NCI-H524 (cell line): ENCODE data around the gene IRF2BP2.

Experiments
- DNase-seq, 2 experiments: peaks; one replicate each; lab custom pipeline; 2025; lab: John Stamatoyannopoulos, UW

Gene IRF2BP2

DNA sequence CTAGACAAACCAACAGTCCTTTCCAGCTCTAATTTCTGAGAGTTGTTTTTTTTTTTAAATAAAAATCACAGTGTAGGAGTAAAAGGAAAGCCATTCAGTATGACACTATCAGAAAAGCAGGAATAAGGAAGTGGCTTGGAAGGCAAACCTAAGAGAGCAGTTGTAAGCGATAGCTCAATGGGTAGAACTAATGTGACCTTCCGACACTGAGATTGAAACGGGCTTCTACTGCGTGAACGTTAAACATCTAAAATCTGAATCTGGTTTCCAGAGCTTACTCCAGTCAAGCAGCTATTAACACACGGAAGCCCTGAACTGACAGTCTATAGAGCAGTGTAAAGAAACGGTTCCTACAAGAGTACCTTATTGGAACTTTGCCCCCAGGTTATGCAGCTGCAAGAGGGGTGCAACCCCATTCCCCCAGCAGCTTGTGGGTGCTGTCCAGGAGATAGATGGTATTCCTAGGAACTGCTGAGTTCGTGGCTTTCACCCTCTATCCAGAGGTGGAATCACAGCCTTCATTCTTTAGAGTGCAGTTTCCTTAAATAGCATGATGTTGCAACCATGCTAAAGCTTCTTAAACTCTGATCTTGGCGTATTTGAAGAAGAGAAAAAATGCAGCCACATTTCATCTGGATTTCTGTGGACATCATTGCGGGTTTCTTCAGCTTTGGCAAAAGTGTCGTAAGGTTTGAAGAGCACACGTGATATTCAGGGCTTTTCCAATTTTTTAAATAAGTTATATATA, 3.3 kb upstream of the IRF2BP2 start:
- peak in 1 of 2 experiments; percentile 52 for DNase-seq

DNA sequence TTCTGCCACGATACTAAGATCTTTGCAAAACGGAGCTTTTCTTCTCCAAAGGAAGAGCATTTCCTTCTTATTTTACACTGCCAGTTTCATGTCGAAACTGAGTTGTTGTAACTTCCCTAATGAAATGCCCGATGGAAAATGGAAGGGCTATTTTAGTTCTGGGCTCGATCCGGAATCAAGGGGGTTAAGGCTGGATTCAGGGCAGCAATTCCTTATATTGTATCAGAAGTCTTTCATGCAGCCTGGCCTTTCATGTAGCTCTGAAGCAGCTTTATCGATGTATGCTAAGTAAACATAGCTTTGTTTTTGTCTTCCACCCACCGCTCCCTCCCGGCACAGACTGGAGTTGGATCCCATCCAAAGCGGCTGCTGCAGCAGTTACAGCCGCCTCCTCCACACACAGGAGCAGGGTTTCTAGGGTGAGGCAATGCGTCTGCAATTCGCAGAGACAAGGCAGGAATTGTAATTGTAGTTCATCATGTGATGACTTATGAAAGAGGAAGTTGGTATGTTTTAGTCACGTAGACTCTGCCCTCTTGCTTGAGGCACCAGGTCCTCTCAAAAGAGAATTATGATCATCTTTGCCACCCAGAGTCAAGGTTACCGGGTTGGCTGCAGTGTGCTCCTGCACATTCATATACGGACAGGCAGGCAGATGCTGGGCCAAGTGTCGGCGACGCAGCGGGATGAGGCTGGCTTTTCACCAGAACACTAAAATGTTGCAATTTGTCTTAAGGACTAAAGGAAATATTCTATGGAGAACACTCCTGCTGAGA, 2.6 kb upstream of the IRF2BP2 start:
- peak; percentile 58 to 88 for DNase-seq

DNA sequence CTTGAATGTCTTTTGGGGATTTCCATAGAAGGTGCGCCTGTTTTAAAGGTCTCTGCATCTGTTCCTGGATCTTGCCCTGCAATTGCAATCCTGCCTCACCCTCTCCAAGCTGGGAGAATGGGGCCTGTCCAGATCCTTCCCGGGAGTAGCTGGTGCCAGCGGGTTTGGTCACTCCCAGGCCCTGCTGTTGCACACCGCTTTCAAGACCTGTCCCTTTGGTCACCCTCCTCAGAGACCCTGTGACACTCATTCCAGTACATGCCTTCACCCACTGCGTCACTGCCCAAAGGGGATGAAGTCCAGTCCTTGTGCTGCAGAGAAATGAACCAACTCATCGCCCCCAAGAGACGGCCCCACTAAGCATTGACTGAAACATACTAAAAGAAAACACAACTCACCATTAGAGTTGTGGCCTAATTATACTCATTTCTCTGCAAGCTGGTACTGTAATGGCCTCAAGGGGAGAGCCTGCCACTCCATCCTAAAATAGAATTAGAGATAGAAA, 1.9 kb upstream of the IRF2BP2 start:
- peak in 1 of 2 experiments; percentile 43 for DNase-seq

DNA sequence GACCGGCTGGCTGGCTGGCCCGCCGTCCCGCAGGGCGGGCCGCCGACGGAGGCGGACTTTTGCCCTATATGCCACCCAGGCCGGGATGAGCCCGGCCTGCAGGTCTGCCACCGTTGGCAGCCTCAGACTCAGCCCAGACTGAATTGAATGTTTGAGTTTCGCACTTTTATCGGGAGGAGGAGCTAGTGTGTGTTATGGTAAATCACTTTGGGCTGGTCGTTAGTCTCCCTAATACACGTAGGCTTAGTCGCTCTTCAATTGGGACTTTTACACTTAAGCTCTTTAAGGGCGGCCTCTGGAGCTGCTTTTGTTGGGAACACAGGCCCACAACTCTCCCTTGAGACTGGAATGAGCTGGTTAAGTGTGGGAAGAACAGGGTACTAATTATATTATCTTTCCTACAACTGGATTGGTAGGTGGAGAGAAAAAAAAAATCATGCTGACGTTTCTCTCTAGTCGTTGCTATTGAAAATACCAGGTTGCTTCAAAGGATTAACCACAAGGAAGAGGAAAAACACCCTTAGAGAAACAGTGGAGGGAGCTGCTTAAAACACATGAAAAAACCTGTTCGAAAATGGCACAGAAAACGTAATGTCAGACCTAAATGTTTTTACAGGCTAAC, 1.4 kb upstream of the IRF2BP2 start:
- peak; percentile 92 to 98 for DNase-seq

DNA sequence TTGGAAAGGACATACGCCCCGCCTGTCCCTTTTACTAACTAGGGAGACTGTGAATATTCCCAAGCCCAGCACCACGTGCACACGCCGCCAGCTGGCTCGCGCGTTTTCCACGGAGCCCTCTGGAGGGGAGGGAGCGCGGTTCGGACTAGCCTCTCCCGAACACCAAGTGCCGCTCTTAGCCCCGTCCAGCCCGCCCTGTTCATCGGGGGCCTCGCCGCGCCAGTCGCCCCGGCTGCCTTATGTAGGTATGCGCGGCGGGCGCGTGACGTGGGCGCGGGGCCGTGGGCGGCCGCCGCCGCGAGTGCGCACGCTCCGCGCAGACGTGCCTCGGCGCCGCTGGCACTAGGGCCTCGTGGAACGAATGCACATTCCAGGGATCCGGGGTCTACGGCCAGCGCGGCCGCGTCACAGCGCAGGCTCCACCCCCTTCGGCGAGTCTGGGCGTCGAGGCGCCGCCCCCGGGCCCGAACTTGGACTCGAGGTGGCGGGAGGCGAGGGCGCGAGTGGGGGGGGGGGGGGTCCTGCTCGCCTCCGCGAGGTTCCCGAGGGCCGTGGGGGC, 767 bp upstream of the IRF2BP2 start:
- DNase-seq: peak; percentile 86 to 95

DNA sequence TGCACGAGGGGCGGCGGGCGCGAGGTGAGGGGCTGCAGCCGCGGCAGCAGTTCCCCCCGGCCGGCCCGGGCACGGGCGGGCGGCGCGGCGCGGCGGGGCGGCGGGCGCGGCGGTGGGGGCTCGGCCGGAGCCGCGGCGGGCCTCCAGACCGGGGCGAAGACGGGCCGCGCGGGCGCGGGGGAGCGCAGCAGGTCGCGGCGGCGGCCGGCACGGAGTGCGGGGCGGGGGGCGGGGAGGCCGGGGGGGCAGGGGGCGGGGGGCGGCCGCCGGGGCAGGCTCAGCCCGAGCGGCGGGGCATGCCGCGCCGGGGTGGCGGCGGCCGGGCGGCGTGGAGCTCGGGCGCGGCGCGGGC, 311 bp downstream of the IRF2BP2 start:
- no peak for DNase-seq

DNA sequence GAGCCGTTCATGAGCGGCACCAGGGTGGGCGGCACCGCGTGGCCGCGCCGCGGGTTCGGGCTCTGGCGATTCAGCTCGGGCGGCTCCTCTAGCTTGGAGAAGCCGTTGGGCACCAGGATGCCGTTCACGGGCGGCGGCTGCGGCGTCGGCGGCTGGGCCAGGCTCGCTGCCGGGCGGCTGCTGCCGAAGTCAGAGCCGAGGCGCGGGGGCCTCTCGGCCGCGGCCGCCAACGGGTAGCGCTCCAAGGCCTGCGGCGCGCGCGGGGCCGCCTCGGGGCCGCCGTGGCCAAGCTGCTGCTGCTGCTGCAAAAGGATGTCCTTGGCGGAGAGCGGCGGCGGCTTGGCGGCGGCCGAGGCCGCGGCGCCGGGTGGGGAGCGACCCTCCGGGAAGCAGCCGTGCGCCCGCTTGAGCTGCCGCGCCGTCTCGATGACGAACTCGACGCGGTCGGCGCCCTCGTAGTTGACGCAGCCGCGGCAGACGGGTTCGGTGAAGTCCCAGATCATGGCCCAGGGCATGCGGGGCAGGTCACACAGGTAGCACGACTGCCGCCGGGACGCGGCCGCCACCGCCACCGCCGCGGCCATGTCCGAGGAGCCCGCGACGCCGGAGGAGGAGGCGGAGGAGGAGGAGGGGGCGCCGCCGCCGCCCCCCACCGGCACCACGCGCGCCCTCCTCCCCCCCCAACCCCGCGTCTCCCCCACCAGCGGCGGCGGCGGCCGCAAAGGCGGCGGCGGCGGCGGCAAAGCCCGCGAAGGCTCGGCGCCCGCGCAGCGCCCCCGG, 877 bp downstream of the IRF2BP2 start:
- peak in 1 of 2 experiments; percentile 23 for DNase-seq

DNA sequence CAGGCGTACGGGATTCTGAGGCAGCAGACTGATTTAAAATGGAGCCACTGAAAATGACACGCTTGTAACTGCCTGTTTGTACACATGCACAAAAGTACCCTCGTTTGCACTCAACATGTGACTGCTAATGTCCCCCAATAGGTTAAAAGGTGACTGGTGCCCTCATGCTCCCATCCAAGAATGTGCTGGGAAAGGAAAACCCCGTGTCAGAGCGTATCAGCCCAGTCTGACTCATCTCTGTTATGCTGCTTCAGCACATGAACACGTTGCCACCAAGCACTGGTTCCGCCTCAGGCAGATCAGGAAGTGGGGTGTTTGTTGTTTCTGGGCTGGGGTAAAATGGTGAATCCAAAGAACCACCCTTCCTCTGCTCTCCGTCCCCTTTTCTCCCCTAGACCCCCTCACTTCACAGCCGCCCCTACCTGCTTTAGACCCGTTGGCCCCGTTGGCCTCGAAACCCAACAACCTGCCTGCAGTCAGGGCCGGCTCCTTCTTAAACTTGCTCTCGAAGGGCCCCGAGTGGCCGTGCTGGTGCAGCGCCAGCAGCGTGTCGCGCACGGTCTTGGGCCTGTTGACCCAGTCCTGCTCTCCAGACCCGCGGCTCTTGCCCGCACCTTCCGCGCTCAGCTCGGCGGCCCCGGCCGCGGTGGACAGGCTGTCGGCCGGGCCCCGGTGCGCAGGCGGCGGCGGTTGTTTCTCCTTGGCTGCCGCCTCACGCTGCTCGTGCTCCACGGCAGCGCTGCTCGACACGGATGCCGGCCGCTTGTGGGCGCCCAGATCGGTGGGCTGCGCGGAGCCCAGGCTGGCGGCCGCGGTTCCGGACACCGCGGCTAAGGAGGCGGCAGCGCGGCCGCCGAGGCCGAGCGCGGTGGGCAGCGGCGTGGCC, 1.7 kb downstream of the IRF2BP2 start:
- peak in 1 of 2 experiments; percentile 64 for DNase-seq

DNA sequence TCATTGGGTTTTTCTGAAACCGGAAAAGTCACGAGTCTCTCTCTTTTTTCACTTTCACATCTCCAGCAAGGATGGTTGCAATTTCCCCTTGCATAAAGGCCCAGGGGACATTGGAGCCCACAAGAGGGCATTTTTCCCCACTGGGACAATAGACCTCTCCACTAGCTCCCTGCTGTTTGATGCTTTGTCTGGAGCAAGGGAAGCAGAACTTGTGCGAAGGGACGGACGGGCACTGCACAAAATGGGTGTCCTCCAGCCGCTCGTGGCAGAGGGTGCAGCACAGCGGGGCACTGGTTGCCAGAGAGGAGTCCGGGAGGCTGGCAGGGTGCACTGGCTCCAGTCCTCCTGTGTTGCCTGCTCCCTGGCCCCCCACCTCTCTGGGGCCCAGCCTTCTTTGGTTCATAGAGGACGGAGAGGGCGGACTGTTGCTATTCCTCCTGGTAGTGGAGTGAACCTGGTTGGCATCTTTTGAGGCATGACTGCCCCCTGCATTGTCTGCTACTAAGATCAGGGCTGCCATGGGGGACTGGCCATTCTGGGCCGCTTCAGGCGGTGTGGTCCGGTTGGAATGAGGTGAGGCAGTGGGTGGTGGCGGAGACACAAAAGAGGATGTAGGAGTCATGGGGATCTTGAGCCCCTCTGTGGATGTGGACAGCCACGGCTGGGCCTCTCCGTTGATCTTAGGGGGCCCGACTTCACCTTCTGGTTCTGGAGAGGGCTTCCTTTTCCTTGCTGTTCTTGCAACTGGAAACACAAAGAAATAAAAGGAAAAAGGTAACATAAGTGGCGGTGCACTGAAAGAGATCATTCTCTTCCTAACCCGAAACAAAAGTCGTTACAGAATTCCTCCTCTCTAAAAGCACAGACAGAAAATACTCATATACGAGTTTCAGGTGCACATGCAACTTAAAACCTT, 2.6 kb downstream of the IRF2BP2 start:
- peak; percentile 60 to 78 for DNase-seq

DNA sequence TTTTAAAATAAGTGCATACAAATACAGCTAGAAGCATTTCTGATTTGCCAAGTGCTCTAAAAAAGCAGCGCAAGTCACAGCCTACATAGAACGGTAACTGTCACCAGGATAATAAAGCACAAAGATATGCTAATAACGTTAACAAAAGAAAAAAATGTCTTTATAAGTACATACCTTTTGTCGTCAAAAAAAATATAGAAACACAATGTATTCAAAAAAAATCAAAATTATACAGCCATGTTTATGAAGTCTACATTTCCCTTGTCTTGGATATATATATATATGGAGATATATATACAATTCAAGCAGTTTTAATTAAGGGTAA, 3.2 kb downstream of the IRF2BP2 start:
- DNase-seq: no peak

DNA sequence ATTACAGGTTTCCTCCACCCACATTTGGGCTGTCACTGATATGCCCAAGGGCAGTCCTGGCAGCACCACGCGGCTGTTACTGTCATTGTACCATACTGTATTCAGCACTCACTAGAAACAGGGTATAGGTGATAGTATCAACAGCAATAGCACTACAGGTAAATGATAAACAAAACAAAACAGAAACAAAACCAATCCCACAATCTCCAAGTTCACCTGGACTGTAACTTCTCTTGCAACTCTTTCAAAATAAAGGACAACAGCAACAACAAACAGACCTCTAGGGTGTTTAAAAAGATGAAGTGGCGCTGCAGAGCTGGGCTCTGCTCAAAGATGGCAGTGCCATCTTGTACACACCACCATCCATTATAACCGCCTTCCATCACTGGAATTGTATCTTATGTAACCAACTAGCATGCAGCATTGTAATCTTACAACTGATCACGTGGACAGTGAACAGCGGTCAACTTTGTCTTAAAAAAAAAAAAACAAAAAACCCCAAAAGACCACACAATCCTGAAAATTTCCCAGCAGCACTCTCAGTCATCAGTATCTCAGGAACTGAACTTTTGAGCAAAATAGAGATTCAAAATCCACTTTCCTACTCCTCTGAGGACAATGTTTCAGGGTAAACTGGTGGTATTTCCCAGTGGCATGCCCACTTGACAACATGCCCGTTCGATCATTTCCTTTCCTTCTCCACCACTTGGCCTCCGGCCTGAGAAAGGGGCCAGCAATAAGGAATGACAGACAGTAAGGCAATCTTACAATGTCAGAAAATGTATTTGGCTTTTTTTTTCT, 3.8 kb downstream of the IRF2BP2 start:
- DNase-seq: peak; percentile 50 to 74

DNA sequence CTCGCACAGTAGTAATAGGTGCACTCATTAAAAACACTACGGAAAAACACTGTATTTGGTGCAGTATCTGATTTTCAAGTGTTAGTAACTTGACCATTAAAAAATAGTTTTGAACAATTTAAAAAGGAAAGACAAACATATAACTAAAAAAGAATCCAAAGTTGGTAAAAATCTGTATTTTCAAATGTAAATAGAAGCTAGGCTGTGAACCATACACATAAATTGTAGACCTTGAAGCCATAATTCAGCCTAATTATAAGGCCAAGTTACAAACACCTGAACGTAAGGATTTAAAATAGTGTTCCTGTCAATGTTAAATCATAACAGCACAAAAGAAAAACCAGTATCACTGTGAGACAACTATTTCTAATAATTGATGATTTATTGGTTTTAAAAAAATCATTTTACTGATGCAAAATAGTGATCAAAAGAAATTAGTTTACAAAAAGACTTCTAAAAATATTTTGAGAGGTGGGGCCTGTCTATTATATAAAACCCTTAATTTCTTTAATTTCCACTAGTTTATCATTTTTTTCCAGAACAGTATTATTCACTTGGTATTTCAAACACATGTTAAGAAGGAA, 4.5 kb downstream of the IRF2BP2 start:
- no peak for DNase-seq

DNA sequence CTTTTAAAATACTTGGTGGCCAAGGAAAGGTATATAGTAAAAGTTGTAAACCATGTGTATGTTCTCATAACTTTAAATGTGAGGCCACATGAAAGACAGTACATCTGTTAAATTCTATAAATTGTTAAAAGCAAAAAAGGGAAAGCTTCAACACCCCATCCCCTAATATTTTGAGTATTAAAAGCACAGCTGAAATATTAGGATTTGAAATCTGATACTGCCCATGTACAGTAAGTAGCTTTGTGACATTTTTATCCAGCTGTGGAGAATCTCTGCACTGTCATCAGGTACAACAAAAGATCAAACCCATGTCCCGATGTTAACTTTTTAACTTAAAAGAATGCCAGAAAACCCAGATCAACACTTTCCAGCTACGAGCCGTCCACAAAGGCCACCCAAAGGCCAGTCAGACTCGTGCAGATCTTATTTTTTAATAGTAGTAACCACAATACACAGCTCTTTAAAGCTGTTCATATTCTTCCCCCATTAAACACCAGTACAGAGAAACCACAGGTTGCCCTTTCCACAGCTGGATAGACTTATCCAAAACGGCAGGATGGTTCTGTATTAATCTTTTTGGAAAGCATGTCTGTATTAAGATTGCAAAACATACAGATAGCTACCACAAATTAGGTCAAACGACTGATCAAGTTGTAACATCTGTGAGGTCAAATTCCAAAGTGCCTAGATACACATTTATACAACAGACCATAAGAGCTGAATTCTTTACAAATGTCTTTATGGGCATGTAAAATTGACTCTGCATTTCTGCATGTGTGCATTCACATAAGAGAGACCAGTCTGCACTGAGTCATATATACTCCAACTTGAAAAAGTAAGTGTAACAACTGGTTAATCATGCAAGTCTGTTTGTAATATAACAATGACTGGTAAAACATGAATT, 5.2 kb downstream of the IRF2BP2 start:
- peak in 1 of 2 experiments; percentile 50 for DNase-seq

DNA sequence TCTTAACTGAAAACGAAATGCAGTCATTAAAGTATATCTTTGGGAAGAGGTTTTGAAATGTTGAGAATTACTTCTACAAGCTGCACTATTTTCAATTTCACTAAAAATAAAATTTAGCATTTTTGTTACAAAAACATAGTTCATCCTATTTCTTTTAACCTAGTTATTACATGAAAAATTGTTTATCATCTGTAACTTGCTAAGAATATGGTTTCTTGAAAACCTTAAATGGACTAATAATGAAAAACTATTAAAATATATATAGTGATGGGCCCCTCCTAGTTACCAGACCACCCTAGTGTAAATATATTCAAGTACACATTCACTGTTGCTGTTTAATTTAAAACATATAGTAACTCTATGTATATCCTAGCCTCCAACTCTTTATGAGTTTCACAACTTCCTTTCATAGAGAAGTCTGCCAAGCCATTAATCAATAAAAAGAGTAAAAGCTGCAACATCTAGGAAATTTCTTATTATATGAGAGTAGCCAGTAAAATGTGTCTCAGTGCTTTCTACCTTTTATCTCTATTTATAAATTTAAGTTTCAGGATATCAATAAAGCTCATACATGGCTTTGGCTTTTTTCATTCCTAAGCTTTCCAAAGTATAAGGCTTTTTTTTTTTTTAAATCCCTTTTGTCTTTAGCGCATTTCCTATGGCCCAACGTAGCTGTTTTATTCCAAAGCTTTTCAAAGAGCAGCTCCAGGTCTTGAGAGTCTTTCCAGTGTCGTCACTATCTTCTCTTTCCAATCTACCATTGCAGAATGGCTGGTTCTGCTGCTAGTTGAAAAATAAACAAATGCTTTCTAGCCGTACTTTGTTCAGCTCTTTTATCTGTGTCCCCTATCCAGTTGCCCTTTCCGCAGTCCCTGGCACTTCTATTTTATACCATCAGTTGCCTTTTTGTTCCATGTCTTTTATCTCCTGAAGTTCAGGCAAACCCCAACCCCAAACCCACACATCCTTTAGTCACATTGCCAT, 6.5 kb downstream of the IRF2BP2 start:
- peak in 1 of 2 experiments; percentile 24 for DNase-seq

DNA sequence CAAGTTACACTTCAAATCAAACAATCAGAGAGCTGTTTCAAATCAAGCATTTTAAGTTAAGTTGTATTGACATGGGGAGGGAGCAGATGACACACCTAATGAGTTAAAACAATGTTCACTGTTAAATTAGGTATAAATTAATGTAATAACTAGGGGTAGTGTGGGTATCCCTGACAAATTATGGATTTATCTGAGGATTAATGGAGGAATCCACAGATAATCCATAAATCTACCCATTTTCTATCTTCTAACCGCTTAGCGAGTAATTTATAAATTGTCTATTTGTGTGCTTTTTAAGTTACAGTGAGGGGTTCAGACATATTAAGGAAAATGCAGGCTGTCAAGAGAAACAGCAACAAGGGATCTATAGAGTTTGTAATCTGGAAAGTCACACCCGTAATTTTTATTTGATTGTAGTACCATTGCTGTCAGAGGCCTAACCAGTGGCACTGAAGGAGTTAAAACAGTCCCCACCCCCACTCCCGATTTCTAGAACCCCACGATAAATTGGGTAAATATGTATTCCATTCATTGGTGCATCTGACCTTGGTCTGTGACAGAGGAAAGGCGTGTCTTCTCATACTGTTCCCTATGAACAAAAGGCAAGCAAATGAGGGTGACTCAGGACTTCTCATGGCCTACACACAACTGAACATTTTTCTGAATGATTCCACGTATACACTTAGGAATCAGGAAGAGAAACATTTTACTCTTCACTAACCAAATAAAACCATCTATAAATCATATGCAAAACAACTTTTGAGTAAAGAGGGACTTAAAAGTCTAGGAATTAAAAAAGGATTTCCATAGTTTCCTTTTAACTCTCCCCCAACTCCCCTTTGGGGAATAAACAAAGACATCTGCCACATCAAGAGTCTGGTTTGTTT, 7.4 kb downstream of the IRF2BP2 start:
- DNase-seq: peak in 1 of 2 experiments; percentile 46
